ENCODE results near the gene TNFAIP8. TPM values are rescaled to one million over a fixed set of nuclear protein-coding genes. Genes with fewer than 3 reads are reported as not detected.
"Not testable (repeated sequence)": the region's sequence is repeated elsewhere in the genome, so short reads cannot be mapped to it uniquely, and the experiment has no call there.

Gene TNFAIP8
- total RNA-seq, 2 experiments from 2014 or later, result 135 to 141 TPM

GRCh38 chr5:119412279-119413227 lies 56.7 kb downstream of the TNFAIP8 start:
- no peaks in the 10 kb centered on the region for H3K27me3 Mint-ChIP-seq
- TF ChIP-seq CTCF (IDR thresholded peaks at IDR 0.05), result no peak
- H3K4me1 Mint-ChIP-seq (ENCODE audit: low read depth), result peaks cover 43% of the 10 kb centered on the region
- intact Hi-C loops (cut with micrococcal nuclease), result loop anchor here (1.0 to 5.0 kb wide), 6 partner anchors 55 to 425 kb away; partner anchors contain the start of genes DMXL1 and TNFAIP8
- peak overlapping the region; percentile 78 for H3K4me3 Mint-ChIP-seq
- H3K9me3 Mint-ChIP-seq, result no peaks in the 10 kb centered on the region
- ATAC-seq (no peak), DNase-seq (no peak)
- no peaks in the 10 kb centered on the region for H3K36me3 Mint-ChIP-seq (ENCODE audit: low read depth)
- CTCF ChIA-PET, result interaction anchor here (0.6 to 6.8 kb wide), 82 partner anchors 10 to 428 kb away, joined by 3 to 95 read pairs (median 6); partner anchors contain the start of genes DMXL1, DTWD2, HSD17B4 and TNFAIP8
- POLR2A ChIA-PET, result interaction anchor here (1.0 to 1.8 kb wide), 4 partner anchors 32 to 139 kb away, joined by 3 to 5 read pairs (median 3); no protein-coding TSS in a partner anchor
- peak overlapping the region; percentile 80 for H3K27ac Mint-ChIP-seq

- H3K4me3 Mint-ChIP-seq; H3K27ac Mint-ChIP-seq; H3K9me3 Mint-ChIP-seq; H3K27me3 Mint-ChIP-seq; DNase-seq; H3K36me3 Mint-ChIP-seq (ENCODE audit: low read depth); ATAC-seq; POLR2A ChIA-PET: not testable (repeated sequence)
- intact Hi-C loops (cut with micrococcal nuclease), result loop anchor here (5.0 kb wide), 5 partner anchors 57 to 392 kb away; partner anchors contain the start of genes DMXL1 and TNFAIP8
- CTCF ChIA-PET, result interaction anchor here (1.2 to 6.0 kb wide), 8 partner anchors 8 to 426 kb away, joined by 3 to 95 read pairs (median 34); partner anchors contain the start of genes DTWD2 and TNFAIP8
- H3K4me1 Mint-ChIP-seq (ENCODE audit: low read depth), result peaks cover 49% of the 10 kb centered on the region
These were observed 58.4 kb downstream of the TNFAIP8 start for GRCh38 chr5:119414124-119414734.

GRCh38 chr5:119417891-119418605 lies 62.2 kb downstream of the TNFAIP8 start:
- Mint-ChIP-seq H3K27me3 (no peaks in the 10 kb centered on the region), H3K4me3 (no peak overlapping the region), H3K9me3 (no peaks in the 10 kb centered on the region), H3K27ac (no peak overlapping the region), H3K4me1 (ENCODE audit: low read depth) (peaks cover 20% of the 10 kb centered on the region), H3K36me3 (ENCODE audit: low read depth) (no peaks in the 10 kb centered on the region)
- no peak for ATAC-seq
- no peak for TF ChIP-seq CTCF (IDR thresholded peaks at IDR 0.05)
- intact Hi-C loops (cut with micrococcal nuclease), result no loop called here
- no peak for DNase-seq
- ChIA-PET CTCF (interaction anchor here (0.8 to 2.5 kb wide), 6 partner anchors 14 to 430 kb away, joined by 3 to 11 read pairs (median 4); partner anchors contain the start of genes DTWD2 and HSD17B4), POLR2A (interaction anchor here (0.5 kb wide), 1 partner anchor 71 kb away, joined by 3 read pairs; no protein-coding TSS in a partner anchor)

GRCh38 chr5:119418606-119419100 lies 62.8 kb downstream of the TNFAIP8 start:
- ChIA-PET POLR2A (interaction anchor here (0.6 kb wide), 1 partner anchor 35 kb away, joined by 3 read pairs; no protein-coding TSS in a partner anchor), CTCF (interaction anchor here (0.8 to 2.5 kb wide), 6 partner anchors 14 to 430 kb away, joined by 3 to 11 read pairs (median 4); partner anchors contain the start of genes DTWD2 and HSD17B4)
- Mint-ChIP-seq H3K4me3 (no peak overlapping the region), H3K4me1 (ENCODE audit: low read depth) (peaks cover 20% of the 10 kb centered on the region), H3K27ac (no peak overlapping the region), H3K27me3 (no peaks in the 10 kb centered on the region), H3K9me3 (no peaks in the 10 kb centered on the region), H3K36me3 (ENCODE audit: low read depth) (no peaks in the 10 kb centered on the region)
- peak; percentile 58 for ATAC-seq
- intact Hi-C loops (cut with micrococcal nuclease), result no loop called here
- TF ChIP-seq CTCF (IDR thresholded peaks at IDR 0.05), result no peak
- DNase-seq, result no peak

Measured in activated CD8-positive, alpha-beta T cell treated with anti-CD3 and anti-CD28 coated beads for 36 hours (primary cell).